Mammary epithelial cell (primary cell): ENCODE measurements around the gene SAMD10.

Experiments
- EZH2 ChIP-seq: IDR thresholded peaks from 2 replicates; pipeline ENCODE4 v1.6.1; 2012; ENCODE audit warnings: low read length, inconsistent platforms, borderline replicate concordance
- TF ChIP-seq, protein P1 (sequence below), 2 donors: IDR thresholded peaks in 1 of 2; conservative IDR thresholded peaks in 1 of 2; 2 replicates each; pipeline ENCODE4 v1.5.1; 2011 to 2012; ENCODE audit warnings: inconsistent platforms in 2 of 2, low read length in 2 of 2, mild to moderate bottlenecking in 2 of 2, control low read depth in 1 of 2, low read depth in 1 of 2; ENCODE audit not compliant: insufficient read depth in 1 of 2; ENCODE audit errors: extremely low read depth in 1 of 2

DNA sequence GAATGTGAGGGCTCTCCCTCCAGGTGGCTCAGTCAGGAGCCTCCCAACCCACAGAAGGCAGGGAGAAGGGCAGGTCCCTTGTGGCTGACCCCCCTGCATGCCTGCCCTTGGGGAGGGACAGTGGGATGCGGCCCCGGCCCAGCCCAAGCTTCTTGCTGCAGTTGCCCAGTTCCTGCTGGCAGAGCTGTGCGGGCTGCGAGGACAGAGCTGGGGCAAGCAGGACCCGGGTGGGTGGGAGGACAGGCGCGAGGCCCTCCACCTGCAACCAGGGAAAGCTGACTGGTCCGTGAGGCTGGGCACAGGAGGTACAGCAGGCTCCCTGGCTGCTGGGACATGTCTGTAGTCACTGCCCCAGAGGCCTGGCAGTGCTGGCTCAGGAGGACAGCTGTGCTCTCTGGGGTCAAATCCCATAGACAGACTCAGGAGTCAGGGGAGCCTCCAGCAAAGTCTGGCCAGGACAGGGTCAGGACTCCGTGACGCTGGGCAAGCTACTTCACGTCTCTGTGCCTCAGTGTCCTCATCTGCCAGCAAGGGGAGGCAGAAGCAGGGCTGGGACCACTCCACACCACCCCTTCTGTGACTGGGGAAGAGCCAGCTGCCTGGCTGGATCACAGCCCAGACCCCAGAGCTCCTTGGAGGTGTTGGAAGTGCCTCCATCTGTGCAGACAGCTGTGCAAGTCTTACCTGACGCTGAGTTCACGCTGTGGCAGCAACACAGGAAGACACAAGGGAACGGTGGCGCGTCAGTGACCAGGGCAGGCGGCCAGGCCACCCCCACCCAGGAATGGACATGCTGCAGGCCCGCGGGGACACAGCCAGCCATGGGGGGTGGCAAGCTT lies 36.3 kb downstream of the SAMD10 start:
- TF ChIP-seq, protein P1, sequence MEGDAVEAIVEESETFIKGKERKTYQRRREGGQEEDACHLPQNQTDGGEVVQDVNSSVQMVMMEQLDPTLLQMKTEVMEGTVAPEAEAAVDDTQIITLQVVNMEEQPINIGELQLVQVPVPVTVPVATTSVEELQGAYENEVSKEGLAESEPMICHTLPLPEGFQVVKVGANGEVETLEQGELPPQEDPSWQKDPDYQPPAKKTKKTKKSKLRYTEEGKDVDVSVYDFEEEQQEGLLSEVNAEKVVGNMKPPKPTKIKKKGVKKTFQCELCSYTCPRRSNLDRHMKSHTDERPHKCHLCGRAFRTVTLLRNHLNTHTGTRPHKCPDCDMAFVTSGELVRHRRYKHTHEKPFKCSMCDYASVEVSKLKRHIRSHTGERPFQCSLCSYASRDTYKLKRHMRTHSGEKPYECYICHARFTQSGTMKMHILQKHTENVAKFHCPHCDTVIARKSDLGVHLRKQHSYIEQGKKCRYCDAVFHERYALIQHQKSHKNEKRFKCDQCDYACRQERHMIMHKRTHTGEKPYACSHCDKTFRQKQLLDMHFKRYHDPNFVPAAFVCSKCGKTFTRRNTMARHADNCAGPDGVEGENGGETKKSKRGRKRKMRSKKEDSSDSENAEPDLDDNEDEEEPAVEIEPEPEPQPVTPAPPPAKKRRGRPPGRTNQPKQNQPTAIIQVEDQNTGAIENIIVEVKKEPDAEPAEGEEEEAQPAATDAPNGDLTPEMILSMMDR (conservative IDR thresholded peaks at IDR 0.05 in 1 of 2, IDR thresholded peaks at IDR 0.05 in 1 of 2; ENCODE audit: extremely low read depth in 1 of 2, insufficient read depth in 1 of 2, low read depth in 1 of 2, low read length in 2 of 2): no peak
- no peak for TF ChIP-seq EZH2
